Mesodermal cell (in vitro differentiated cells): ENCODE data around the gene ELF5.

Source experiments
- H3K27ac ChIP-seq: 2 replicates; pipeline ENCODE4 v1.7.0; 2013; ENCODE audit warnings: mild to moderate bottlenecking, low read depth, low read length, moderate library complexity; ENCODE audit not compliant: severe bottlenecking
- H3K36me3 ChIP-seq: 2 replicates; pipeline ENCODE4 v1.7.1; 2013; ENCODE audit warnings: mild to moderate bottlenecking, low read length, moderate library complexity; ENCODE audit not compliant: control insufficient read depth, insufficient read depth
- H3K4me1 ChIP-seq: one replicate; pipeline ENCODE4 v1.7.1; 2013; ENCODE audit warnings: mild to moderate bottlenecking, low read length; ENCODE audit not compliant: insufficient read depth, control insufficient read depth, poor library complexity, severe bottlenecking
- H3K4me3 ChIP-seq: 2 replicates; pipeline ENCODE4 v1.7.0; 2013; ENCODE audit warnings: low read length, control low read depth, mild to moderate bottlenecking; ENCODE audit not compliant: insufficient read depth, poor library complexity, severe bottlenecking; ENCODE audit errors: extremely low read depth
- H3K9me3 ChIP-seq: 2 replicates; pipeline ENCODE4 v1.7.1; 2013; ENCODE audit warnings: mild to moderate bottlenecking, low read length, moderate library complexity; ENCODE audit not compliant: control insufficient read depth
- WGBS, 2 experiments: methylation state at CpG; one replicate each; pipeline ENCODE4 v1.1.5; 2013; ENCODE audit warnings: missing lambda C conversion rate in 2 of 2; ENCODE audit not compliant: insufficient coverage in 2 of 2; 5-methylcytosine and 5-hydroxymethylcytosine counted together

ELF5 gene

DNA sequence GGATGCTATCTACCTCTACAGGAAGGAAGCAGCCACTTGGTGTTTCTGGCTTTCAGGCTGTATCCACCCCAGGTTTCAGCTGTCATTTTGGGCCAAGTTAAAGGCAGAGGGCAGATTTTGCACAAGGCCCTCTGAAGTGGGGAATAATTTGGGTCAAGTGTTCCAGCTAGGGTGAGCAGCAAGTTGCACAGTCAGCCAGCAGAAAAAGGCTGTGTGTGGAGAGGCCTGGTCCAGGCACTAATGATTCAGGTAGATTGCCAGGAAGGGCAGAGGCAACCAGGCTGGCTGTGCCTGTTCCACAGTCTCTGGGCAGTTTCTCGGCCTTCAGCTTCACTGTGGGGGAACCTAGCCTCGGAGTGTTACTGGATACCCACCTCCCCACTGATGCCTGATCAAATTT lies 8.6 kb upstream of the ELF5 start:
- no peak overlapping the region for H3K4me3 ChIP-seq
- no peak overlapping the region for H3K27ac ChIP-seq
- H3K9me3 ChIP-seq = no peaks in the 10 kb centered on the region
- 92 to 94% methylated on average over 2 of the region's 2 CpGs for WGBS, 2 experiments
- no peaks in the 10 kb centered on the region for H3K4me1 ChIP-seq
- H3K36me3 ChIP-seq = no peaks in the 10 kb centered on the region

GRCh38 chr11:34521265-34521664 lies 7.7 kb upstream of the ELF5 start:
- H3K27ac ChIP-seq = no peak overlapping the region

GRCh38 chr11:34519595-34520235 lies 6.1 kb upstream of the ELF5 start:
- Histone ChIP-seq H3K4me1 (no peaks in the 10 kb centered on the region), H3K27ac (no peak overlapping the region), H3K36me3 (no peaks in the 10 kb centered on the region), H3K9me3 (no peaks in the 10 kb centered on the region), H3K4me3 (no peak overlapping the region)
- 80 to 86% methylated on average over 2 of the region's 2 CpGs for WGBS, 2 experiments

More at GRCh38 chr11:34521265-34521664, 7.7 kb upstream of the ELF5 start:
- Histone ChIP-seq H3K4me3 (no peak overlapping the region), H3K4me1 (no peaks in the 10 kb centered on the region), H3K9me3 (no peaks in the 10 kb centered on the region), H3K36me3 (no peaks in the 10 kb centered on the region)

- 89 to 98% methylated on average over 4 to 5 of the region's 6 CpGs for WGBS, 2 experiments
Measured at GRCh38 chr11:34516247-34517040, 2.9 kb upstream of the ELF5 start.

DNA sequence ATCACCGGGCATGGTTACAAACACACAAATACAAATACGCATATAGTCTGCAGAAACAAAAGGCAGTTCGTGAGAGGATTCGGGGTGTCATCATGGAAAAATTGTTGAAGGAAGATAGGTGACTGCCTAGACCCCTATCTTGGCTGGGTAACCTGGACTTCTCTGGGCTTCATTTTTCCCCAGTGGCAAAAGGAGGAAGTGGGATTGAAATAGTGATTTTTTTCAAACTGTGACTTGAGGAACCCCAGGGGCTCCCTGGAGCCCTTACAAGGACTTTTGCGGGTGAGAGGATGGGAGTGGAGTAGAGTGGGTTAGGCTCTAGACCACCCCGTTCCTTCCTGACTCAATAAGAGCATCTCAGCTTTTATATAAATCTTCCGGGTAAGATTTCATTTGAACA lies 1.0 kb upstream of the ELF5 start:
- H3K4me3 ChIP-seq = no peak overlapping the region
- no peak overlapping the region for H3K27ac ChIP-seq
- no peaks in the 10 kb centered on the region for H3K9me3 ChIP-seq
- H3K4me1 ChIP-seq = no peaks in the 10 kb centered on the region
- no peaks in the 10 kb centered on the region for H3K36me3 ChIP-seq
- 96 to 100% methylated on average over 2 to 4 of the region's 7 CpGs for WGBS, 2 experiments

More at GRCh38 chr11:34516247-34517040, 2.9 kb upstream of the ELF5 start:
- Histone ChIP-seq H3K4me3 (no peak overlapping the region), H3K9me3 (no peaks in the 10 kb centered on the region), H3K4me1 (no peaks in the 10 kb centered on the region), H3K36me3 (no peaks in the 10 kb centered on the region), H3K27ac (no peak overlapping the region)

- H3K4me3 ChIP-seq = no peak overlapping the region
- no peak overlapping the region for H3K27ac ChIP-seq
- 73 to 93% methylated on average over 16 to 19 of the region's 24 CpGs for WGBS, 2 experiments
- H3K9me3 ChIP-seq = no peaks in the 10 kb centered on the region
- no peaks in the 10 kb centered on the region for H3K36me3 ChIP-seq
- H3K4me1 ChIP-seq = no peaks in the 10 kb centered on the region
Measured at GRCh38 chr11:34512840-34513681, 533 bp downstream of the ELF5 start.

GRCh38 chr11:34510673-34511072 lies 2.9 kb downstream of the ELF5 start:
- Histone ChIP-seq H3K4me1 (no peaks in the 10 kb centered on the region), H3K9me3 (no peaks in the 10 kb centered on the region), H3K27ac (no peak overlapping the region), H3K36me3 (no peaks in the 10 kb centered on the region), H3K4me3 (no peak overlapping the region)
- WGBS, 2 experiments = 100% methylated on average over 2 of the region's 2 CpGs

GRCh38 chr11:34510218-34510617 lies 3.4 kb downstream of the ELF5 start:
- no peak overlapping the region for H3K4me3 ChIP-seq
- no peaks in the 10 kb centered on the region for H3K4me1 ChIP-seq
- H3K9me3 ChIP-seq = no peaks in the 10 kb centered on the region
- H3K36me3 ChIP-seq = no peaks in the 10 kb centered on the region
- H3K27ac ChIP-seq = no peak overlapping the region

DNA sequence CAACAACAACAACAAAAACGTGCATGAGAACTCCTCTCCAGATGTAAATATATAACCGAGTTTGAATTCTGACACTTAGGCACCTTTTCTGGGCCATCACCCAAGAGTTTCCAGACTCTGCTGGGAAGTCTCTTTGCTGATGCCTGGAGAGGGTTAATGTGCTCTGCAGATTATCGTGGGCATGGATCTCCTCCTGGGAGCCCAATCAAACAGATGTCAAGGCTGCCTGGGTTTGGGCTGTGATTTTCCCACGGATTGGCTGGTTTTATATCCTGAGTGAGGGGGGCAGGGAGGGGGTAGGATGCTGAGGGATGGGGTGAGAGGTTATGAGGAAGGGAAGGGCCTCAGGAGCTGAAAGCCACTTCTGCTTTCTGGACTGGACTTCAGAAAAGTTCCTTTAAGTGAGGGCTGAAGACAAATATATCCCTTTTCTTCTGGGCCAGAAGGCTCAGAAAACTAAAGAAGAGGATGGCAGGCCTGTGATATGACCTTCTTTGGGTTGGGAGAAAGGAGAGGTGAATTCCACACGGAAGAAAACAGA lies 4.2 kb downstream of the ELF5 start:
- H3K9me3 ChIP-seq = no peaks in the 10 kb centered on the region
- no peak overlapping the region for H3K27ac ChIP-seq
- H3K4me1 ChIP-seq = no peaks in the 10 kb centered on the region
- H3K36me3 ChIP-seq = no peaks in the 10 kb centered on the region
- 74 to 76% methylated on average over 4 of the region's 5 CpGs for WGBS, 2 experiments
- H3K4me3 ChIP-seq = no peak overlapping the region

DNA sequence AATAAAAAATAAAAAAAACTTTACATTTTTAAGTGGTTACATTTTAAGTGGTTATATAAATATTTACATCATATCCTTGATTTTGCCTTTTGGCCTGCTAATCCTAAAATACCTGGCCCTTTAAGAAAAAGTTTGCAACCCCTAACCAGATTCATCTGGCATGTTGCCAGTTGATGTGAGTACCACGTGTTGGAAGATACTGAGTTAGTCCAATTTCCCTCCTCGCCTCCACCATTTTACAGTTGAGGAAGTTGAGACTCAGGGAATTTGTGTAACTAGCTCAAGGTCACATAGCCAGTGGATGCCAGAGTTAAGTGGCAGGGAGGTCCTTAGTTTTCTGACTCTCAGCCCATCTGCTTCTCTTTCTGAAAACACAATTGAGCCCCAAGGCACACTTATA lies 5.1 kb downstream of the ELF5 start:
- no peak overlapping the region for H3K4me3 ChIP-seq
- no peaks in the 10 kb centered on the region for H3K9me3 ChIP-seq
- no peaks in the 10 kb centered on the region for H3K36me3 ChIP-seq
- H3K4me1 ChIP-seq = no peaks in the 10 kb centered on the region
- WGBS, 2 experiments = no CpG with 5 or more reads among the region's 2 CpGs
- no peak overlapping the region for H3K27ac ChIP-seq
